ENCODE results near the gene DDX41.

DDX41 gene

DNA sequence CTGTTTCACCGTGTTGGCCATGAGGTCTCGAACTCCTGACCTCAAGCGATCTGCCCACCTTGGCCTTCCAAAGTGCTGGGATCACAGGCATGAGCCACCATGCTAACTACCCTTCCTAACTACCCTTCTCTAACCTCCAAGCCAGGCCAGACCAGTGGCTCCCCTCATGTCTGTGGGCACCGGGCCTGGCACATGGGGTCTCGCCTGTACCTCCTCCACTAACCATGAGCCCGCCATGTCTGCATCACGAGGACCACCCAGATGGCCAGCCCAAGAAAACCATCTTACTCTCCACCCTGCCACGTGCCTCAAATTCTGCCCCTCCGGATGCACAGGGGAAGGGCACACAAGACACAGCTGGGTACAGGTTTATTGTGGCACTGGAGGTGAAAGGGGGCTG is 33.7 kb downstream of the DDX41 start:
- DNase-seq = no peak

DNA sequence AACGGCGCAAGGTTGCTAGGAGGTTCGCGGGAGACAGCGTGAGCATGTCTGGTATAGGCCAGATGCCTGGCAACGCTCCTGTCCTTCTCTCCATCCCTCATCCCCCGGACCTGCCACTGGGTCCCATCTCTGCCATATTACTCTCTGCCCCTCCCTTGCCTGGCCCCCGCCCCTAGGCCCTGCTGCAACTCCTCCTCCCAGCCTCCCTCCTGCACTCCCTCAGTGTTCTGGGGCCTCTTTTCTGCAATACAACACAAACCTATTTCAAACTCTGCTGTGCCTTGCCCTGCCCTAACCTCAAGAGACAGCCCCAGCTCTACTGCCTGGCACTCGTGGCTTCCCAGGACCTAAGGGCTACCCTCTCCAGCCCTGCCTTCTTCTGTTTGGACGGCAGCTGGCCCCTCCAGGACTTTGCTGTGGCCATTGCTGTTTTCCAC is 34.4 kb downstream of the DDX41 start:
- no peak for DNase-seq

DNA sequence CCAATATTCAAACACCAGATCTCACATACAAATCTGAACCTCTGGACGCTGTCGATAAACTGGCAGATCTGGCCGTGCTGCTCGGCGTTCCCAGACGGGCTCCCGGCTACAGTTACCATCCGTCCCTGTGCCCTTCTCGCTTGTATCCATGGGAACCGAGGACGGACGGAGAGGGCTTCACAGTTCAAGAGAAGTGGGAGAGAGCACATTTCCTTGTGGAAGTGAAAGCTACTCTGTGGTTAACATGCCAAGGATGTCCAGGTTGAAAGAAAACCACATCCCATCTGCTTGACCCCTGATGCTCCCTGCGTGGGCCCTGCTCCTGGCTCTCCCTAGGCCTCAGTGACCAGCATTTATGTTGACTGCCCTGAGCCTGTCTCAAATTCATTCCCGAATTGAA is 37.0 kb downstream of the DDX41 start:
- no peak for DNase-seq

DNA sequence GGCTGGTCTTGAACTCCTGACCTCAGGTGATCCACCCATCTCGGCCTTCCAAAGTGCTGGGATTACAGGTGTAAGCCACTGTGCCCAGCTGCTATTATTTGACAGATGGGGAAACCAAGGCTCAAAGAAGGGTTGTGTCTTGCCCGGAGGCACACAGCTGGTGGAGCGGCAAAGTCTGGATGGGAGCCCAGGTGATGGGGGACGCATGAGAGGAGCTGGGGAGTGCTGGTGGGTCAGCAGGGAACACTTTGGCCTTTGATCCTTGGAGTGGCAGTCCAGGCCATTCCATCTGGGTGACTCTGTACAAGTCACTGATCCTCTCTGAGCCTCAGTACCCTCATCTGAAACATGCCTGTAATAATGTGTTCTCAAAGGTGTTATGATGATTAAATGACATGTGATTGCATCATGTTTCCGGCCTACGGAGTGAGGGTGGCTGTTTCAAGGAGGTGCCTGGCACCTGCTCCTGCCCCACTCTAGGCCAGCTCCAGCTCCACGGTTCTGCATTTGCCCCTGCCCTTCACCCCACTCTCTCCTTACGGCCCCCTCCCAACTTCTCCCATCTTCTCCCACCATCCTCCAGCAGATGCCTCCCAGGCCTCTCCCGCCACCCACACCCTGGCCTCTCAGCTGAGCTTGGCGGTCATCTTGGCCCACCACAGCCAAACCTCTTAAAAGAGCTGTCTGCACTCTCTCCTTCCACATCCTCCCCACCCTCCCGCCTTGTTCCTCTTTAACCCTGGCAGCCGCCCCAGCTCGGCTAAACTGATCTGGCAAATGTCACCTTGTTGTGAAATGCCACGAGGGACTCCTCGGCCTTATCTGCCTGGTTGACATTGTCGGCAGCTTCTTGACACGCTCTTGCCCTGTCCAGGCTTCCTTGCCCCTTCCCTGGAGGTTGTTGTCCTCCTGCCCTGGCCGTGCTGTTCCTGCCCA is 37.8 kb downstream of the DDX41 start:
- no peak for DNase-seq

DNA sequence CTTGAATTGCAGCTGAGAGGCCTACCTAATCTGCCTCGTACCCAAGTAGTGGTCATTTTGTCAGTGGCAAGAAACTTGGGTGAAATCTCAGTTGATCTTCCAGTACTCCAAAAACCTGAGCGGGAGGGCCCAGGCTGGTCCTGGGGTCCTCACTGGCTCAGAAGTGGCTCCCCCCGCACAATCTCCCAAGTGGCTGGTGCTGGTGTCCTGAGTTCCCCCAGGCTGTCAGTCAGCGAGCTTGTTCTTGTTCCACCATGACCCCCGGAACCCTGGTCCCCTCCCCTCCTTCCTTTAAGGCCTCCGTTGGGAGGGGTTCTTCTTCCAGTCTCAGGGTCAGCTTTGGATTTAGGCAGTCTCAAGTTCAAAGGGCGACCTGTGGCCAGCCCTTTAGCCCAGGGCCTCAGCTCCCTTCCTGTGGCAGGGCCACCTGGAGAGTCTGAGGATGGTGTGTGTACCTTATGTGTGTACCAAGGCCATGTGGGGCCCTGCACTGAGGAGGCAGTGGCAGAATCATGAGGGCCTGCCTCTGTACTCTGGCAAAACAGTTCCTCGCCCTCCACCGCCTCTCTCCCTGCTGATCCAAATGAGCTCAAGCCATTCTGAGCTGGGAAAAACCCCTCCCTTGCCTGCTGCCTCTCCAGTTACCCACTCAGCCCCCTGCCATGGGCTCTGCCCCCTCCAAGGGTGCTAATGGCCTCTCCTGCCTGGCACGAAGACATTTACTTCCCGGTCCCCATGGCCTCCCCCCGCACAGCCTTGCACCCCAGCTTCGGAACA is 38.9 kb downstream of the DDX41 start:
- DNase-seq = no peak

DNA sequence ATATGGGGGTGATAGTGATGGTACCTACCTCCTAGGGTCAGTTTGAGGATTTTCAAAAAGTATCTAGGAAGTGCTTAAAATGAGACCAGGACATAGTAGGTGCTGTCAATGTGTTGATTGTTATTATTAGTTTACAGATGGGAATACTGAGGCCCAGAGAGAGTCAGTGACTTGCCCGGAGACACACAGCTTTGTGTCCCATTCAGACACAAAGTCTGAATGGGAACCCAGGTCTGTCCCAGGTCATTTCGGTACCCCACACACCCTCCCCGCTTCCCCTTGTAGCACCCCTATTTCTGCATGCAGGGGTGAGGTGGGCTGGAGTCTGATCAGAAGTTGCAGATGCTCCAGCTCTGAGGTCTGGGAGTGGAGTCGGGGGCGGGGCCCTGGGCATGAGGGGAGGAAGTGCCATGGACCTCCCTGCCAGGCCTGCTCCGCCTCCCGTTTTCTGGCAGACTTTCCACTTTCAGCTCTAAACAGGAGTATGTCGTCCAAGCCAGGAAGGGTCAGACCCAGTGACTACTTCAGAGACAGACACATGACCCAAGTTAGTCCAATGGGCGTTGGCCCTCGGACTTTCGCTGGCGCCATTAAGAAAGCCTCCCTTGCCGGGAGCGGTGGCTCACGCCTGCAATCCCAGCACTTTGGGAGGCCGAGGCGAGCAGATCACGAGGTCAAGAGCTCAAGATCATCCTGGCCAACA is 40.1 kb downstream of the DDX41 start:
- DNase-seq = no peak

DNA sequence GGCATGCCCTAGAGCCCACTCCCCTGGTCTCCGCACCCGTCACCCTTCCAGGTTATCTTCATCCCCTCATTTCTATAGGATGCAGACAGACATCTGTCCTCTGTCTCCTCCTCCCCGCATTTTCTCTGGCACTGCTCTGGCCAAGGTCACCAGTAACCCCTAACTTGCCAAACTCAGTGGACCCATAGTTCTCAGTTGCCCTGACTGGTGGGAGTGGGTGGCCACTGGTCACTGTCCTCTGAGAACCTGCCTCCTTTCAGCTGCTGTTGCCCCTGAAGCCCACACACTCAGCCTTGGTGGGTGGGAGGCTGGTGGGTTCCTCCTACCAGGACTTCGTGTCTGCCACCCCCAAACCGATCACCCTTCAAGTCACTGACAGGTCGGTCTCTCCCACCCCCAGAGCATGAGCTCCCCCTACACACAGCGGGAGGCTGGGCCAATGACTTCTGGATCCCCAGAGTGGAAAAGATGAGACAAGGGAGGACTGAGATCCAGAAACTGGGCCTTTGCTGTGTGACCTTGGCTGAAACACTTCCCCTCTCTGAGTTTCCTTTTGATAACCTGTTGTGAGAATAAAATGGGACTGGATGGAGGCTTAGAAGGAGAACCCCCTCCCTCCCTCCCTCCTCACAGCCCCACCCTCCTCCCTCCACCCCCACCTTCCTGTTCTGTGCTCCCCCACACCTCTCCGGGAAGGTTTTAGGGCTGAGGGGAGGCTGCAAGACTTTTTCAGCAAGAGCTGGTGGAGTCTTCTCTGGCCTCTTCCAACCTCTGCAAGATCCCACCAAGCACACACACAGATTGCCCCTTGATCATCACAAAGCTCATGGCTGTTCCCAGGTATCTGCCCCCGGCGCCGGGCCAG is 41.0 kb downstream of the DDX41 start:
- DNase-seq = no peak

DNA sequence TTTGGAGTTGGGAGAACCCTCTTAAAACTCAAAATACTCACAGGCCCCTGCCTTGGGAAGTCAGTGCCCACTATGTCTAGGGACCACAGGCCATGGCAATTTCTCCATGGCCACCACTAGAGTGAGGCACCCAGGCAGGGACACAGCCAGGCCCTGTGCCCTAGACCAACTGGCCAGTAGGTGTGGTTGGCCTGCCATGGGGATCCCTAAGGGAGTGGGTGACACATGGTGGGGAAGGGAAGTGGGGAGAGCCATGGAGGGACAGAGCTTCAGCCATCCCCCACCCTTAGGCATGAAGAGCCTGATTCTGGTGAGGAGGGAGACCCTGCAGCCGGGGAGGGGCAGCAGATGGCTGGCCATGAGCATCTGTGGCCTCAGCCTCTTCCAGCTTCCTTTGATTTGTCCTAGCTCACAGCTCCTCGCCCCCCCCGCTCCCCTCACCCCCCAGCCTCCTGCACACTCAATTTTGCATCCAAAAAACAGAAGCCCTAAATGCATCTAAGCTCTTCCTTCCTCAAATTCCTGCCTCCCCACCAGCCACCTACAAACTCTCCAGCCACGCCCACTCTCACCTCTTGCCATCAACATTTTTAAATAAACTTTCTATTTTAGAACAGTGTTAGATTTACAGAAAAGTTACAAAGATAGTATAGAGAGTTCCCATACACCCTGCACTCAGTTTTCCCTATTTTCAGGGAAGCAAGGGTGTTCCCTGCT is 41.8 kb downstream of the DDX41 start:
- DNase-seq = no peak

DNA sequence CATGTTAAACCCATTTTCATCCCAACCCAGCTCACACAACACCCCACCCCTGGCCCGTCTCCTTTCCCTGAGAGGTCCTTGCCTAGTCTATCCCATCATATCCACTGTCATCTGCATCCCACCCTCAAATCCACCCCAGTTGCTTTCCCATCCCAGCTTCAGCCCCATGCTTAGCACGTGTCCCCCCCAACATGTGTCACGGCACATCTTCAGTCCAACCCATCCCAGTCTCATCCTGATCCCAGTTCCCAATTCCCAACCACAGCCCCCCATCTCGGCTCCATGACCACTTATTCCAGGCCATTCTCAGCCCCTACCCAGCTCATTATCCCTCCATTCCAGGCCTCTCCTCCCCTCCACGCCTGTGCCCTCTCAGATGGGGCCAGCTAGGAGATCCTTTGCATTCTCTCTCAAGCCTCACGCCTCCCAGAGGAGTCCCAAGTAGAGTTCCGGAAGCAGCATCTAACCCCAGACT is 42.7 kb downstream of the DDX41 start:
- DNase-seq = no peak

DNA sequence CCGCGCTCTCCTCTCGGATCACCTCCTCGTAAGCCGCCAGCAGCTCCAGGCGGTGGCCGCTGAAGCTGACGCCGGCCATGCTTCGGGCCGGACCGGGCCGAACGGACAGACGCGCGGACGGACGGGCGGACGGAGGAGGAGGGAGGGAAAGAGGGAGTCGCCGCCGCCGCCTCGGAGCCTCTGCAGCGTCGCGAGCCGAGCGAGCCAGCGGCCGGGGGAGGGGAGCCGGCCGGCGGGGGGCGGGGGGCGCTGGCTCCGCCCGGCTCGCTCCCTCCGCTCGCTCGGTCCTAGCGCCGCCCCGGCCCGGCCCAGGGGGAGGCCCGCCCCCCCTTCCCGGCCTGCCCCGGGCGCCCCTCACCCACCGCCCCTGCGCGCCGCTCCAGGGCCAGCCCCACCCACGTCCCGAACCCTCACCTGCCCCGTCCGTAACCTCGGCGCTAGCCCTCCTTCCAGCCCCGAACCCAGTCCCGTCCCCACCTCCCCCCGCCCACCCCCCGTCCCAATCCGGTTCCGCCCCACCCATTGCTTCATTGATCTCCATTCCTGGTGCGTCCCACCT is 43.2 kb downstream of the DDX41 start, which contains the start of gene DBN1:
TSS of gene DBN1 (minus strand) at position 192 of the 559 bp plus-strand sequence. CDS start at position 79, 113 bp downstream.
- DNase-seq = no peak

DNA sequence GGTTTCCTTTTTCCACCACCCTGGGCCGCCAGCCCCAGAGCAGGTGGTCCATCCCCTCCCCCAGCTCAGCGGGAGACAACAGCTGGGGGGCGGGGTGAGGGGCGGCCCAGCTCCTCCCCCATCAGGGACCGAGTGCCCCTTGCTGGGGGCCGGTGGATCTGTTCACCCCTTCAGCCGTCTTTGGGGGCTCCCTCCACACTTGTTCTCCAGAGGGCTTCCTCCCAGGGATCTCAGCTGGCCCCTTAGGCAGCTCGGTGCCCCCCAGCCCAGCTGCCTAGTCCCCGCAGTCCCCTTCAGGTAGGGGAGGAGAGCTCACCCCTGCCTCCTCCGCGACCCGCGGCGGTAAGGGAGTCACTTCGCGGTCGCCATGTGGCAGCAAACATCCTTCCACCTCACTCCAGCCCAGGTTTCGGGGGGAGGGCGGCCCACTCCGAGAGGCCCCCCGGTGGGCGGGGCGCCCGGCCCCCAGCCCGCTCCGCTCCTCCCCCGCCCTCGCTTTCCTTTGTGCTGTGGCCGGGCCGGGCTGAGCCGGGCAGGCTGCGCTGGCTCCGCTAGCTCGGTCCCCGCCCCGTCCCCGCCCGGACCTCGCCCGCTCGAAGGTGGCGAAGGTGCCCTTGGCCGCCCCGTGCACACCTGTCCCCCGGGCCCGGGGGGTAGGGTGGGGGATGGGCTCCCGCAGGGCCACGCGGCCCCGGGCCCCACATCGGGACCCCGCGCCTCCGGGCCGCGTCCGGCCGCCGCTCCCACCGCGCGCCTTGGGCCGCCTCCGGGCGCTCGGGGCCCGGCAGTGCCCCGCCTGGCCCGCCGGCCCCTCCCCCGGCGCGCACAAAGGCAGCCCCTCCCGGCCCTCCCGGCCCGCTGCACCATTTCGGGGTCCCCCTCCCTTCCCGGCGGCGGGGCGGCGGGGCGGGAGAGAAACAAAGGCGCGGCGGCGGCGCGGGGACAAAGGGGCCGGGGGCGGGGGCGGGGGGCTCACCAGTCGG is 44.0 kb downstream of the DDX41 start:
- DNase-seq = no peak

DNA sequence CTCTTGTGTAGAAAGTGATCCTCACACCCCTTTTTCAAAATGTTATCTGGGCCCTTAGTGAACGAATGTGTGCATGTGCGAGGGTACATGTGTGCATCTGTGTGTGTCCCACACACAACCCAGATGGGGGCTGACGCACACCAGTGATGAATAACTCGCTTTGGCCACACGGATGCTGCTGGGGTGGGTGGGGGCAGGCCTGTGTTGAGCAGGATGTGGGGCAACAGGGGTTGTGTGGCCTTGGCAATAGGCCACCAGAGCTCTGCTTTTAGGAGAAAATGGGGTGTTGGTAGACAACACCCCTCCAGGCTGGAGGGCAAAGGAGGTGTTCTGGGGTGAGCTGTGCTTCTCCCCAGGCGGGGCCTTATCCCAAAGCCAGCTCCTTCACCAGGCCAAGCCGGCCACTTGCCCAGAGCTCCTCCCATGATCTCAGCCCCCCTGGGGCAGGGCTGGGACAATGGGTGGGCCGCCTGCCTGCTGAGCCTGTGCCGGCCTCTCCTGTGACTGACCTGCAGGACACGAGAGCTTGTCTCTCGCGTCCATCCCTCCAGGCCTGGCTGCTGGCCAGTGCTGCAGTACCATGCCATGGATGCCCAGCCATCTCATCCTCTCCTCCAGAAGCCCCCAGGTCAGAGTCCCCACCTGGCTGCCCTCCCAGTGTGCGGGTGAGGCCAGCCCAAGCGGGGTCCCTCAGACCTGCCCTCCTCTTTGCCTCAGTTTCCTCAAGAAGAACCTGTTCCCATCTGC is 45.0 kb downstream of the DDX41 start:
- DNase-seq = no peak

DNA sequence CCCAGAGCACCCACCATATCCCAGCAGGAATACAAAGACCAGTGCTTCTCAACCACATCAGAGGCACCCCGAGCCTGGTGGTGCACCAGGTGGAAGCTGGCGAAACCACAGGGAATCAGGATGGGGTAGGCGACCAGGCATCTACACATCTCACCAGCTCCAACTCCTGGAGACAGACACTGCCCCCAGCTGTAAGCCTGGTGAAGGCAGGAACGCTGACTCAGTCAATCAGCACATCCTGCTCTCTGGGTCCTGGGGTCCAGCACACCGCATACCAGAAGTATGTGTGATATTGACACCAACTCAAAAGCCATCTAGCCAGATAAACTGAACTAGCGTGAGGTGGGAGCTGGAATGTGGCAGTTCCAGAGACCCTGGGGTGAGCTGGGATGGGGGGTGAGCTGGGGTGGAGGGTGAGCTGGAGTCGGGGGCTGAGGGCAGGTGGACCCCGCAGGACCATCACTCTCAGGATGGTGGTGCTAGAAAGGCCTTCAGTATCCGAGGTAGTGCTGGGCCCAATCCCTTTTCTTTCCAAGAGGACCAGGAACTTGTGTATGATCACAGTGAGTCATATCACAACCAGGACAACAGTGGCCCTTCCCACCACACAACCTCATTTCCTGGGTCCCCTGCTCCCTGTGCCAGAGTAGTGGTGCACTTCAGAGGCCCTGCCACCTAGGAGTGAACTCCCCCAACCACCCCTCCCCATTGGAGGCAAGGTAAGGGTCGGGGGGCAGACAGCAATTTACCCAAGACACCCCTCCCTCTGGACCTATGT is 45.8 kb downstream of the DDX41 start:
- no peak for DNase-seq

DNA sequence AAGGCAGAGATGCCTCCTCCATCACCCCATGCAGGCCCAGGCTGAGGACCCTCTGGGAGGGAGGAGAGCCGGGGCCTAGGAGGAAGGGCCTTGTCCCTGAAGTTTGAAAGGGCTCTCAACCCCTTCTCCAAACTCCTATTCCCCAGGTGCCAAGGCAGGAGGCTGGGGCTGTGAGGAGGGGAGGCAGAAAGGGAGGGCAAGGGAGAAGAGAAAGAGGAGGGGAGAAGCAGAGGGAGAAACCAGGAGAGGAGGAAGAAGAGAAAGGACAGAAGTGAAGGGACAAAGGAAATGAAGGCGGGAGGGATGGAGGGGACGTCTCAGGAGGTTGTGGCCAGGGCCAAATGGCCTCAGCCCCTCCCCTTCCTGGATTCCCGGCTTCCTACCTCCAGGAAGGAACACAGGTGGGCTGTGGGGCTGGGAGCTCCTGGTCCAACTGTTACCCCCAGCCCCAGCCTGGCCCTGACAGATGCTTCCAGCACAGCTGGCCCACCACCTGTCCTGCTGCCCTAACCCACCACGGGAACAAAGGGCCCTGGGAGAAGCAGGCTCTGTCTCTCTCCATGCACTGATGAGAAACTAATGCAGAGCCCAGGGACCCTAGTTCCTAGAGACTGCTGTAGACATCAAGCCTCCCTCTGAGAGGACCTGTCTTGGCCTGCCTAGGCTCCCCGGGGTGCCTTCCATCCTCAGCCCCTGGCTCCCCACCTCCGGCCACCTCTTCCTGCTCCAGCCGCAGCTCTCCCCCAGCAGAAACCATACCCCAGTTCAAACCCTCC is 46.8 kb downstream of the DDX41 start:
- no peak for DNase-seq

DNA sequence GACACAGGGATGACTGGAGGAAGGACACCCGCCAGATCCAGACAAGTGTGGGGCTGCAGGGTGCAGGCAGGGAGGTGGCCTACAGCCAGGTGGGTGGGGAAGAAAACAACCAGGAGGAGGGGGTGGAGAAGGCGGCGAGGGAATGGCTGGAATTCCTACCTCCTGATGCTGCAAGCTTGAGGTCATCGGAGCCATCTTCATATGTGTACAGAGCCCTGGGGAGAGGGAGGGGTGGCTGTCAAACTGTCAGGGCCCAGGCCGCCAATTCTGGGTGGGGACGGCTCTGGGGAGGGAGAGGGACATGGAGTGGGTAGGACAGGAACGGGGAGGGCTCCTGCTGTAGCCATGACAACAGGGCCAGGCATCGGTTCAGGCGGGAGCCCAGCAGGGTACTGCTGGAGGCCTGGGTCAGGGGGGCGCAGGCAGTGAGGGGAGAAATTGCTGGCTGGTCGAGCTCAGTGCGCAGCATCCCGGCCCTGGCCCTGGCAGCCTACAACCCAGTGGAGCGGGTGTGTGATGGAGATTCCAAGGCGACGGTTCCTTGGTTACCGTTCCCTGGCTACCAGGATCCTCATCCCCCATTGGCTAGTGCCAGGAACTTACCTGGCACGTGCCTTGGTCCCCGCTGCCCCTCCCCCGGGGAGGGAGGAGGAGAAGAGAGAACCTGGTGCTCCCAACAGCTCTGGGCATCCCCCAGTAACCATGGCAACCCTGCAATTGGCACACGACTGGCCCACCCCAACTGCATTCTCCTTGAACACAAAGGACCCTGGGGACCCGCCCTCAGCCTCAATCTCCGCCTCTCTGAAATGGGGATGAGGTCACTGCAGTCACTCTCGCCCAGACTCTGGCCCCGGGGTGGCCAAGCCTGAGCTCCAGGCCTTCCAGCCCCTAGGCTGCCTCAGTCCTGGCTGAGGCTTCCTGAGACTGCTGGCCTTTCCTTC is 47.8 kb downstream of the DDX41 start:
- peak; percentile 39 for DNase-seq

DNA sequence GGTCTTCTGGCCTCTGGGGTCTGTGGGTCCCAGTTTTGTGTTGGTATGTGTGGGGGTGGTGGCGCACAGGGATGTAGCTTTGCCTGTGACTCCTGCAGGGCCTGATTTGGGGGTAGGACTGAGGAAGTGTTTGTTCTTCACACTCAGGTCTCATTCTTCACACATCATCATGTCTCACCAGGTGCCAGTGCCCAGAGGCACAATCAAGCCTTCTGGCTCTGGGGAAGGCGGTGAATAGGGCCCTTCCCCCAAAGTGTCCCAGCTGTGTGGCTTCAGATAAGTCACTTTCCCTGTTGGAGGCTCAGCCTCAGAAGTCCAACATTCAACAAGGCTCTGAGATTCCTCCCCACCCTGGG is 48.5 kb downstream of the DDX41 start:
- DNase-seq = no peak

Data from NCI-H2227 treated with DMSO at 0.1 percent for 48 hours (cell line).